IgD-negative memory B cell (primary cell): Measurements from ENCODE around the gene C14orf93. TPM values are rescaled to one million over a fixed set of nuclear protein-coding genes. Genes with fewer than 3 reads are reported as not detected.
"Not testable (repeated sequence)": the region's sequence is repeated elsewhere in the genome, so short reads cannot be mapped to it uniquely, and the experiment has no call there.

ENCODE experiments used
- H3K27ac Mint-ChIP-seq, 3 donors: one replicate each; pipeline ENCODE4 v1.8.0; 2020 to 2022; ENCODE audit warnings: mild to moderate bottlenecking in 3 of 3, mixed read lengths in 3 of 3, moderate library complexity in 1 of 3
- H3K27me3 Mint-ChIP-seq: one replicate; pipeline ENCODE4 v1.8.0; 2021; ENCODE audit warnings: mixed read lengths
- H3K36me3 Mint-ChIP-seq: one replicate; pipeline ENCODE4 v1.8.0; 2020; ENCODE audit warnings: mild to moderate bottlenecking, mixed read lengths
- H3K4me1 Mint-ChIP-seq, 3 donors: one replicate each; pipeline ENCODE4 v1.8.0; 2020 to 2022; ENCODE audit warnings: mixed read lengths in 3 of 3, mild to moderate bottlenecking in 1 of 3
- H3K4me3 Mint-ChIP-seq, 4 donors: one replicate each; pipeline ENCODE4 v1.8.0; 2020 to 2022; ENCODE audit warnings: mild to moderate bottlenecking in 4 of 4, mixed read lengths in 4 of 4, moderate library complexity in 3 of 4
- H3K9me3 Mint-ChIP-seq, 3 donors: one replicate each; pipeline ENCODE4 v1.8.0; 2020 to 2021; ENCODE audit warnings: mixed read lengths in 3 of 3, mild to moderate bottlenecking in 1 of 3
- polyA plus RNA-seq: library from polyadenylated mRNA; unstranded; fragments of 300-500 nt; fragmentation: Illumina TruSeq; gene quantifications from one replicate; pipeline ENCODE4 v1.2.3, GENCODE V29; 2021

The C14orf93 gene
- polyA plus RNA-seq, 1 donor from 2014 or later: 8.0 TPM

DNA sequence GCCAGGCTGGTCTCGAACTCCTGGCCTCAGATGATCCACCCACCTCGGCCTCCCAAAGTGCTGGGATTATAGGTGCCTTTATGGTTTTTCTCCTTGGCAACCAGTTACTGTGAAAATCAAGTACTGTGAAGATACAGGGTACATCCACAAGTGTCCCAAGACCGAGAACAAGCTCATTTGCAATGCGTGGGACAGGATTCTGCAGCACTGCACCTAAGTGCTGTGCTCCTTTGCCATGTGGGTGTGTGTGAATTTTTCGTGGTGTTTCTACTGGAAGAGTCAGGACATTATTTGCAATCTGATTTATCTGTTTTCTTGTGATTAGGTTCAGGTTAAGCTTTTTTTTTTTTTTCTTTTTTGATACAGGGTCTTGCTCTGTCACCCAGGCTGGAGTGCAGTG is 7.1 kb upstream of the C14orf93 start:
- Mint-ChIP-seq H3K27ac (no peak overlapping the region), H3K4me1 (peaks cover 0 to 5% (median 2%) of the 10 kb centered on the region in 3 donors), H3K4me3 (no peak overlapping the region), H3K27me3 (no peaks in the 10 kb centered on the region), H3K9me3 (no peaks in the 10 kb centered on the region), H3K36me3 (peaks cover 3% of the 10 kb centered on the region)

DNA sequence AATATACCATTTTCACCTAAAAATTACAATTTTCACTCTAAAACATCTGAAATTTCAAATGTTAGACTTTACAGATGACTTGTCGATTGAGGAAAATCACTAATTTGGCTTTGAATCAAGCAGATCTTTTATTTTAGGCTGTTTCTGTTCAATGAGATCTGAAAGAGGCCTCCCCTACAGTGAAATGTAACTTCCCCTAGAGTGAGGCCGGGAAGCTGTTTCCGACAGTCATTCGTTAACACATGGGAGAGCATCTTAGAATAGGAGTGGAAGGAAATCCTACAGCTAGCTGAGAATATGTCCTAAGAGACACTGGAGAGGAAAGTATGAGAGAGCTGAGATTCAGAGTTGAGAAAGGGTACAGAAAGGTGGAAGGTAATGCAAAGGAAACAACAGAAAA is 5.7 kb upstream of the C14orf93 start:
- Mint-ChIP-seq H3K4me3 (no peak overlapping the region), H3K27ac (no peak overlapping the region)

DNA sequence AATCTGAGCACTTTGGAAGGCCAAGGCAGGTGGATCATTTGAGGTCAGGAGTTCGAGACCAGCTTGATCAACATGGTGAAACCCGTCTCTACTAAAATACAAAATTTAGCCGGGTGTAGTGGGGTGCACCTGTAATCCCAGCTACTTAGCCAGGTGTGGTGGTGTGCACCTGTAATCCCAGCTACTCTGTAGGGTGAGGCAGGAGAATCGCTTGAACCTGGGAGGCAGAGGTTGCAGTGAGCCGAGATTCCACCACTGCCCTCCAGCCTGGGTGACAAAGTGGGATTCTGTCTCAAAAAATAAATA is 3.8 kb upstream of the C14orf93 start:
- peak overlapping the region in 1 of 4 donors; percentile 41 for H3K4me3 Mint-ChIP-seq
- H3K27me3 Mint-ChIP-seq, H3K27ac Mint-ChIP-seq, H3K9me3 Mint-ChIP-seq, H3K36me3 Mint-ChIP-seq: not testable (repeated sequence)
- H3K4me1 Mint-ChIP-seq: peaks cover 6 to 12% (median 10%) of the 10 kb centered on the region in 3 donors

More for the DNA sequence above, 5.7 kb upstream of the C14orf93 start:
- Mint-ChIP-seq H3K9me3 (no peaks in the 10 kb centered on the region), H3K36me3 (peaks cover 2% of the 10 kb centered on the region), H3K4me1 (peaks cover 0 to 4% (median 2%) of the 10 kb centered on the region in 3 donors), H3K27me3 (no peaks in the 10 kb centered on the region)

DNA sequence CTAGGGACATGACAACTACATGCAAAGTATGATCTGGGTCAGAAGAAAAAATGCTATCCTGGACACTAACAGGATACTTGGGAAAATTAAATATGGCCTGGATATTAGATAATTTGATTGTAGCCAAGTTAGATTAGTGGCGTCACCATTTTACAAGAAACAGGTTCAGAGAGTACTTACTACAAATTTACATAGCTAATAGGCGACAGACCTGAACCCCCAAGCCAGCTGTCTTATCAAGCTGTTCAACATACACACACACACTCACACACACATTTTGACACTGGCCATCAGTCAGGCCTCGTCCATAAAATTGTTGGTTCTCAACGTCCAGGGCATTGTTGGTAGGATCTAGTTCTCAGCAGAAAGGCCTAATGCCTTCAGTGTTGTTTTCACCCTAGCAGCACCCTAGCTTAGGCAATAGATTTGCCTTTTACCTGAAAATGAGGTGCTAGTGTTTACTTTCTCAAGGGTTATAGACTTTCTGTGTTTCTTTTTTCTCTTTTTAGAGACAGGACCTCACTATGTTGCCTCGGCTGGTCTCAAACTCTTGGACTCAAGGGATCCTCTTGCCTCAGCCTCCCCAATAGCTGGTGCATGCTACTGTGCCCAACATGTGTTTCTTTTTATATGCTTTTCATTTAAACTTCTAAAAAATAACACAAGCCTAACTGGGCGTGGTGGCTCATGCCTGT is 3.3 kb upstream of the C14orf93 start:
- Mint-ChIP-seq H3K4me1 (peaks cover 11 to 16% (median 11%) of the 10 kb centered on the region in 3 donors), H3K4me3 (peak overlapping the region in 1 of 4 donors; percentile 41), H3K36me3 (peaks cover 2% of the 10 kb centered on the region), H3K27me3 (no peaks in the 10 kb centered on the region), H3K9me3 (no peaks in the 10 kb centered on the region), H3K27ac (peak overlapping the region in 1 of 3 donors; percentile 58)

DNA sequence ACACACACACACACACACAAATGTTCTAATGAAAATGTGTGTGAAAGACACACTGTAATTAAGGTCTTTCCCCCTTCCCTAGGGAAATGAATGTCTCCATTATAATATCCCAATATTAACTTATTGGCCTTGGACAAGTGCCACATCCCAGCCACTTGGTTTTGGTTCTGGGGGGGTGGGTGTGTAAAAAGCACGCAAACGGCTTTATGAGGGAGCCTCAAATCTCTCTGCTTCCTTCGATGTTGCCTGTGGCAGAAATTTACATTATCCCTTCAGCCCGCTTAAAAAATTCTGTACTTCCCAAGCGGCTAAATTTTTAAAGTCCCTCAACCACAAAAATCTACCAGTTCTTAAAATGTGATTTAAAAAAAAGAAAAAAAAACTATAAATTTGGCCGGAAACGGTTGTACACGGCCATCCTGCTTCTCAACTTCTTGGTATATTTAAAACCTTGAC is 432 bp downstream of the C14orf93 start:
- Mint-ChIP-seq H3K4me1 (peaks cover 17 to 26% (median 22%) of the 10 kb centered on the region in 3 donors), H3K27ac (peak overlapping the region; percentile 62 to 98 (median 91)), H3K27me3 (no peaks in the 10 kb centered on the region), H3K4me3 (peak overlapping the region; percentile 81 to 97 (median 93)), H3K36me3 (peaks cover 2% of the 10 kb centered on the region), H3K9me3 (no peaks in the 10 kb centered on the region)

DNA sequence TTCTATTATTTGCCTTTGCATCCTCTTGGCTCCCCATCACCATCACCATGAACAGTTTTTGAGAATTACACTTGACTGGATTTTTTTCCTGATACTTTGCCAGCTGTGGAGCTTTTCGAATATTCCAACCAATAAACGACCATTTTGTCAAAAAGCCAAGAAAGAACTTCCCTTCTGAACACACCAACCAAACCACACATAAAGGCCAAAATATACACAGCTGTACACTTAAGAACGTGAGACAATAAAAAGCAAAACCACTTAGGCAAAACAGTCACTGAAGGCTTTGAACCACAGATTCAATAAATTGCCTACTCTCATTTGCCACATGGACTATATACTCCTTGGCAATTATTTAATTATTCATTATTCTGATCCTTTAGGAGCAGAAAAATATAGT is 1.1 kb downstream of the C14orf93 start:
- H3K4me1 Mint-ChIP-seq: peaks cover 17 to 26% (median 22%) of the 10 kb centered on the region in 3 donors
- H3K9me3 Mint-ChIP-seq: no peaks in the 10 kb centered on the region
- H3K27ac Mint-ChIP-seq: peak overlapping the region in 2 of 3 donors; percentile 62 to 84
- H3K4me3 Mint-ChIP-seq: peak overlapping the region; percentile 26 to 96 (median 78)
- H3K36me3 Mint-ChIP-seq: peaks cover 2% of the 10 kb centered on the region
- no peaks in the 10 kb centered on the region for H3K27me3 Mint-ChIP-seq

DNA sequence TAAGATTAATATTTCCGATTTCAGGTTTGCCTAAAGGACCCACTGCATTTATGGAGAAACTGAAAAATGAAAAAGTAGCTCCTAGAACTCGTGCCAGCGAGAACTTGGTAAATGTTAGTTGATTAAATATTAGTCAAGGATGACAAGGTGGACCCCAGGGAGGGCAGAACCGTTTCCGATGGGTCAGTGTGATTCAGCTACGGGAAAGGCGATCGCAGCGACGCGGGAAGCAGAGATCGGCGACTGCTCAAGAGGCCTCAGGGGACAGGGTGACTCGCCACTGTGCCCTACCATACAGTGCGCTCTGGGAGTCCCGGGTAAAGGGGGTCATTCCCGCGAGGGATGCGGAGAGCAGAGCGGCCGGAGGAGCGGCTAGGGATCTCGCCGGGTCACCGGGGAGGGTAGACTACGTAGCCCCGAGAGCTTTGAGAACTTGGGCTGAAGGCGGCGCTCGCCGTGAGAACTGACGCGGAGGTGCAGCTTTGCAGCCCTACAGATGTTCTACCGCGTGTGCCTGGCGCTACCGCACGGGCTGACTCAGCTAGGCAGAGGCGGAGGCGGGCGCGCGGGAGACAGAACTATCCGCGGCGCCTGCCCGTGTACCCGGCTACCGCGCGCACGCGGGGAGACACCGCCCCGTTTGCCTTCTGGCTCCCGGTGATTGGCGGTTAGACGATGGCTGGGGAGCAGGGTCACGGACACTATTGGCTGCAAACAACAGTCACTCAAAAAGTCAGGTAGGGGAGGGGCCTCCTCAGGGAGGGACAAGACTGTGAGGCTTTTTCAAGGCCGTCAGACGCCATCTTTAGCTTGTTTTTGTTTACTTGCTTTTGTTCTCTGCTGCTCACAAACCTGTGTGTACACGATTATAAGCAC is 3.2 kb downstream of the C14orf93 start:
- Mint-ChIP-seq H3K27ac (peak overlapping the region; percentile 75 to 98 (median 98)), H3K4me1 (peaks cover 17 to 26% (median 26%) of the 10 kb centered on the region in 3 donors), H3K9me3 (no peaks in the 10 kb centered on the region), H3K27me3 (no peaks in the 10 kb centered on the region), H3K4me3 (peak overlapping the region; percentile 96 to 99 (median 97)), H3K36me3 (peaks cover 2% of the 10 kb centered on the region)

DNA sequence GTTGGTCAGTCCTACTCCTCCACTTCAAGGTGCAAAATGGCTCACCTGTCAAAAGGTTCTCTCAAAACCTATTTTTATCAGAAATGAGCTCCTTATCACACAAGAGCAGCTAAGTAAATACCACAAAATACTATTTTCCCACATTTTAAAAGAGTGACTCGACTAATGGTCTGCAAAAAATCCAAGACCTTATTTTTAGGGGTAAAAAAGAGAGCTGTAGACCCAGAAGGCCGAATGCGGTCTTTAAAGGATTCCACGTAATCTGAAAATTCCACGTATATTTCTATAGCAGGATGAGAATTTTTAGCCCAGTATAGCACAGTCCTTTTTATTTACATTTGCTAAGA is 3.8 kb downstream of the C14orf93 start:
- H3K36me3 Mint-ChIP-seq: no peaks in the 10 kb centered on the region
- H3K4me1 Mint-ChIP-seq: peaks cover 15 to 26% (median 25%) of the 10 kb centered on the region in 3 donors
- no peaks in the 10 kb centered on the region for H3K9me3 Mint-ChIP-seq
- no peaks in the 10 kb centered on the region for H3K27me3 Mint-ChIP-seq
- H3K27ac Mint-ChIP-seq: peak overlapping the region; percentile 75 to 98 (median 98)
- peak overlapping the region; percentile 96 to 99 (median 97) for H3K4me3 Mint-ChIP-seq

DNA sequence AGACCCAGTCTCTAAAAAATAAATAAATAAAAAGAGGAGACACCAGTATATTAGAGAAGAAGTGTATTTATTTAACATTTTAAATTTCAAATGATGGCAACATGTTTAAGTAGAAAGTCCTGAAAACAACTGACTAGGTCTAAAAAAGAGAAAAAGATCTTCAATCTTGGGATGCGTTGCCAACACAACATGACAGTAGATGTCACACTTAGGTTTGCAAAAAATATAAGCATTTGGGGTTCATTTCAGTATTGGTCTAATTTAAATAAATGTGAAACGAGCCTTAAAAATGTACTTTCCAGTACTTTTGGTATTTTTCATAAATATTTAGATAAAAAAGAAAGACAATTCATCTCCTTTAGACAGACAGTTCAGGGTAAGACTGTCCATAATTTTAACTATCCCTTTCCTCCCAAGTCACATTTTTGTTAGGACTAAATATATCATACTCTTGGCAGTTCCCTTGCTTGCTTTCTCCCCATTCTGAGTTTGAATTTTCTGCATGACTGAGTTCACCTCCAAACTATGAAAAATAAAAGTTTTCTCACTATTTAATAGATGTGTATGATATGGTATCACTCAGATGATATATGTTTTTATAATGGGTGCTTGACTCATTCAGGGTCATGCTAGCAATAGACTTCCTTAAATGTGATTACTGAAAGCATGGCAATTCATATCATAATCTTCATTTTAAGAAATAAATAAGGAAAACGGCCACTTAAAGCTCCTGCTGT is 4.3 kb downstream of the C14orf93 start:
- peak overlapping the region in 1 of 3 donors; percentile 75 for H3K27ac Mint-ChIP-seq
- no peaks in the 10 kb centered on the region for H3K36me3 Mint-ChIP-seq
- no peaks in the 10 kb centered on the region for H3K27me3 Mint-ChIP-seq
- H3K4me1 Mint-ChIP-seq: peaks cover 15 to 26% (median 24%) of the 10 kb centered on the region in 3 donors
- no peaks in the 10 kb centered on the region for H3K9me3 Mint-ChIP-seq
- H3K4me3 Mint-ChIP-seq: peak overlapping the region; percentile 96 to 99 (median 97)

DNA sequence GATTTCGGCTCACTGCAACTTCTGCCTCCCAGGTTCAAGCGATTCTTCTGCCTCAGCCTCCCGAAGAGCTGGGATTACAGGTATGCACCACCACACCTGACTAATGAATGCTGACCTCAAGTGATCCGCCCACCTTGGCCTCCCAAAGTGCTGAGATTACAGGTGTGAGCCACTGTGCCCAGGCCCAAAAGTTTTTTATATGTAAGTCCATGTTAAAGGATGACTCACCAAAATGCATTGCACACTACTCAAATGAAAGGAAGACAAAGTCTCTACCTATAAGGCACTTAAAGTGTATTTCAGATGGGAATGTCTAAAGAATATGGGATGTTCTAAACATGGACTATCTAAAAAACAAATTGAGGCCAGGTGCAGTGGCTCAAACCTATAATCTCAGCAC is 5.7 kb downstream of the C14orf93 start:
- H3K36me3 Mint-ChIP-seq, H3K9me3 Mint-ChIP-seq, H3K27ac Mint-ChIP-seq, H3K27me3 Mint-ChIP-seq: not testable (repeated sequence)
- Mint-ChIP-seq H3K4me3 (peak overlapping the region in 1 of 4 donors; percentile 60), H3K4me1 (peaks cover 10 to 20% (median 20%) of the 10 kb centered on the region in 3 donors)

DNA sequence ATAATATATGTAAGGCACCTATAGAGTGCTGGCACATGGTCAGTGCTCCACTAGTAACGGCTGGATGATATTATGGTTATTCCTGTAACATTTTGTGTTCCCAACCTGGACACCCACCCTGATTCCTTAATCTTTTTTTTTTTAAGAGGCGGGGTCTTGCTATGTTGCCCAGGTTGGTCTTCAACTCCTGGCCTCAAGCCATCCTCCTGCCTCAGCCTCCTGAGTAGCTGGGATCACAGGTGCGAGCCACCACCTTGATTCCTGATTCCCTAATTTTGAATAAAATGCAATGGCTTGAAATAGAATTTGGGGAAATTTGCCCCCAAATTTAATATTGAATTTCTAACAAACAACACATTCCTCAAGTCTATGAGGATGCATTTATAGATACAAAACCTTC is 7.4 kb downstream of the C14orf93 start:
- H3K9me3 Mint-ChIP-seq: no peaks in the 10 kb centered on the region
- H3K36me3 Mint-ChIP-seq: no peaks in the 10 kb centered on the region
- no peak overlapping the region for H3K4me3 Mint-ChIP-seq
- no peaks in the 10 kb centered on the region for H3K27me3 Mint-ChIP-seq
- H3K4me1 Mint-ChIP-seq: peaks cover 7 to 14% (median 10%) of the 10 kb centered on the region in 3 donors
- H3K27ac Mint-ChIP-seq: no peak overlapping the region

DNA sequence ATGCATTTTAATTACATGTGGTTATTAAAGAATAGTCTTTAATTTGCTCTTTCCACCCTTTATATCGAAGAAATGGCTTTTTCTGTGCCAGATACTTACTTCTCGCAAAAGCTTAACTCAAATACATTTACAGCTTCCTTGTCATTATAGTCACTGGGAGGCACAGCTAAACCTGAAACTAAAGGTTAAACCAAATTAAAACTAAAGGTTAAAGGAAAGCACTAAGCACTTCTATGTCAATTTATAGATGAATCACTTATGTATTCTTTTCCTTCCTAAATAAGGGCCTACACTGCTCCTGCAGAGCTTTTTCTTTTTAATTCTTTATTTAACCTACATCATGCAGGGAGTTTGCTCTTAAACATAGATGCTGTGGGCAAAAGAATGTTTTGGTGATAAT is 9.1 kb downstream of the C14orf93 start:
- Mint-ChIP-seq H3K4me1 (peaks cover 1 to 4% (median 2%) of the 10 kb centered on the region in 3 donors), H3K4me3 (no peak overlapping the region), H3K9me3 (no peaks in the 10 kb centered on the region)

DNA sequence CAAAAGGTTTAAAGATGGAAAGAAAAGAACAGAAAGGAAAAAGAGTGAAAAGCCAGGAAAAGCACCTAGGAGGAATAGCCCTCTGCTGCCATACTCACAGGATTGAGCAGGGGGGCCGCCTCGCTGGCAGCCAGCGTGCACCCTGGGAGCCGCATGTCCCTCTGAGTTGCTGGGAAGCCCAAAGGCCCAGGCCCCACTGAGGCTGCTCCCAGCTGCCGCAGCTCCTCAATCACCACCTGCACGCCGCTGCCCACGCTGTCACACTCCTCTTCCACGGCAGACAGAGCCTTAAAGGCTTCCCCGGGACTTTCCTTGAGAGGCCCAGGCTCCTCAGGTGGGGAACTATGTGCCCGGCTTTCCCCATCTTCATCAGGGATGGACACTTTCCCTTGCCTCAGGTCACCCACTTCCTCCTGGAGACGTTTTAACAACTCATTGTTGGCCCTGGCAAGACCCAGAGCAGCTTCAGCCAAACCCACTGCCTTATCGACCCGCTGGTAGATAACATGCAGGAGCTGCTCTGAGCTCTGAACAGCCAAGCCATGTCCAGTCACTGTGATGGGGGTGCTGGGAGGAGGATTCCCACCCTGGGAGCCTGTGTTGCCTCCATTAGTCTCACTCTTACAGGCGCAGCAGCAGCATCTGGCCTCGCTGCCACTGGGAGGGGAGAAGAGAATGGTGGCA is 11.5 kb downstream of the C14orf93 start:
- H3K9me3 Mint-ChIP-seq: no peaks in the 10 kb centered on the region
- H3K27ac Mint-ChIP-seq: no peak overlapping the region
- H3K4me3 Mint-ChIP-seq: no peak overlapping the region
- H3K4me1 Mint-ChIP-seq: peaks cover 1 to 4% (median 3%) of the 10 kb centered on the region in 3 donors
- no peaks in the 10 kb centered on the region for H3K27me3 Mint-ChIP-seq
- peaks cover 3% of the 10 kb centered on the region for H3K36me3 Mint-ChIP-seq

More for the DNA sequence above, 9.1 kb downstream of the C14orf93 start:
- Mint-ChIP-seq H3K27me3 (no peaks in the 10 kb centered on the region), H3K36me3 (peaks cover under 1% of the 10 kb centered on the region), H3K27ac (no peak overlapping the region)

DNA sequence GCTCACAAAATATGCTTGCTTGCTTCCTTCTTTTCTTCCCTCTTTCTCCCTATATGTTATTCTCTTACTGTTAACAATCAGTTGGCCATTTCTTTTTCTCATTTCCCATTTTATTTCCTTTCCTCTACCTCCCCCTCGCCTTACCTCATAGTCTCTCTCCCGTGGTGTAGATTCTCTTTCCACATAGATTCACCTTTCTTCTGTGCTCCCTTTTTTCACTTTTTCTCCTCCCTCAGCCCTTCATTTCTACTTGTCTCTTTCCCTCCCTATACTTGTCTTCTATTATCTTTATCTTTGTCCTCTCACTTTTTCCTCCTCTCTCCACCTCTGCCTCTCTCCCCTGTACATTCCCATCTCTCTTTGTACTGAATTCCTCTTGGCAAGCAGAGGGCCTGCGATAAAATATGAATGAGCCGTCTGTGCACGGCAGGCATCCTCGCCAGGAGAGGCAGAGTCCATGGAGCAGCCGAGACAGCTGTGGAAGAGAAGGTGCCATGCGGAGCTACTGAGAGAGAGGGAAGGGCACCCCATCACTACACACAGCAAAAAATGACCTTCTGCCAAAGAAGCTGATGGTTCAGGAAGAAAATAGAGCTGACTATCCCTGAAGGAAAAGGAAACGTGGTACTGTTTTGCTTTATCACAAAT is 12.1 kb downstream of the C14orf93 start:
- H3K9me3 Mint-ChIP-seq: no peaks in the 10 kb centered on the region
- no peaks in the 10 kb centered on the region for H3K27me3 Mint-ChIP-seq
- peaks cover 3% of the 10 kb centered on the region for H3K36me3 Mint-ChIP-seq
- peaks cover 1 to 4% (median 3%) of the 10 kb centered on the region in 3 donors for H3K4me1 Mint-ChIP-seq
- H3K27ac Mint-ChIP-seq: no peak overlapping the region
- no peak overlapping the region for H3K4me3 Mint-ChIP-seq
